T47D (cell line): ENCODE measurements around the gene PPIL1.

Experiments used
- DNase-seq, 2 experiments: peaks; one replicate each; pipeline versions ENCODE4 v3.0.0 to v3.0.0-alpha.2; 2011 to 2012; ENCODE audit warnings: low read depth in 1 of 2, low spot score in 1 of 2
- JUND ChIP-seq: IDR thresholded peaks from 2 replicates; pipeline ENCODE4 v1.6.1; 2012; ENCODE audit warnings: low read depth
- in situ Hi-C: cut with HindIII; loops from 2 replicates; pipeline ENCODE4 v1.10.0; 2016; ENCODE audit warnings: low sequenced_read_pairs, low pct_unique_long_range_greater_than_20kb

The PPIL1 gene

GRCh38 chr6:36860126-36860525, 14.5 kb downstream of the PPIL1 start:
- no peak for TF ChIP-seq JUND
- no peak for DNase-seq
- in situ Hi-C loops: no loop called here

- DNase-seq: peak in 1 of 2 experiments; percentile 54
- no peak for TF ChIP-seq JUND
- in situ Hi-C loops: no loop called here
Measured at GRCh38 chr6:36858407-36858981, 16.1 kb downstream of the PPIL1 start.

GRCh38 chr6:36857325-36857724, 17.3 kb downstream of the PPIL1 start:
- in situ Hi-C loops: no loop called here
- no peak for DNase-seq

GRCh38 chr6:36856277-36856676, 18.3 kb downstream of the PPIL1 start:
- no peak for DNase-seq
- in situ Hi-C loops: no loop called here
- no peak for TF ChIP-seq JUND

More at GRCh38 chr6:36857325-36857724, 17.3 kb downstream of the PPIL1 start:
- no peak for TF ChIP-seq JUND

DNA sequence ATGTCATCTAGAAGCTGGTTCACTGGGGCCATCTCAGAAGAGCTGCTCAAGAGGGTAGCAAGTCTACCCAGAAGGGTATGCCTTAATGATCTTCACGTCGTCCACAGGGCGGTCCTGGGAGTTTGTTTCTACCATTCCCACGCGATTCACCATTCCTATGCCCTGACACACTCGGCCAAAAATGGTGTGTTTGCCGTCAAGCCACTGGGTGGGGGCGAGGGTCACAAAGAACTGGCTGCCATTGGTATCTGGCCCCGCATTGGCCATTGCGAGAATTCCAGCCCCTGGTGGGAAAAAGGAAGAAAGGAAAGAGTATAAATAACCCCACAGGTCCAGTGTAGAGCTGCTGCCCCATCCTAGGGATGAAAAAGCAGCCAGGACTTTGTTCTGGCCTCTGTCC, 18.9 kb downstream of the PPIL1 start:
- in situ Hi-C loops: no loop called here
- DNase-seq: no peak
- TF ChIP-seq JUND: no peak

GRCh38 chr6:36853325-36853724, 21.3 kb downstream of the PPIL1 start:
- DNase-seq: peak in 1 of 2 experiments; percentile 88
- no peak for TF ChIP-seq JUND
- in situ Hi-C loops: no loop called here

DNA sequence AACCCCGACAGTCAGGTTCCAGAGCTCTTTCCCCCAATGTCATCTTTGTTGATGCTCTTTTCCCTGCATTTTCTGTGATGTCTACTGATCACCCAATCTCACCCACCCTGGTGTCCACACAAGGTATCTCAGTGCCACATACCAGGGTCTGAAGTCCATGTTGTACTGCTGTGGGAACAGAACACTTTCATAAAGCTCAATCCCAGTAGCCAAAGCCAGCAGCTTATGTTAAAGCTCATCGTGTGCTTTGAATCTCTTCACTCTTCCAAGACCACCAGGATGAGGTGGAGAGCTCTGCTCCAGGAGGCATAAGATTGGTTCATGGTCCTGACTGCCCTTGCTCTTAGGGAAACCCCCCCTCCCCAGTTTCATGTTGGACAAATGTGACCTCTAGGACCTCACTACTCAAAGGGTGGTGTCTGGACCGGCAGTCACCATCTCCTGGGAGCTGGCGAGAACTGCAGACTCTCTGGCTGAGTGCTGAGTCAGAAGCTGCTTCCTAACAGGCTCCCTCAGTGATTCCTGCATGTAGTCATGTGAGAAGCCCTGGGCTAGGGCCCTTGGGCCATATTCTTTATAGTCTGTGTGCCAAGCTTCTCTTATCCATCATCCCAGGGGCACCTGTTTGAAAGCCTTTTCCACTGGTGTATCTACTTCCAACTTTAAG, 22.0 kb downstream of the PPIL1 start:
- in situ Hi-C loops: no loop called here
- no peak for DNase-seq
- TF ChIP-seq JUND: no peak

- DNase-seq: no peak
- TF ChIP-seq JUND: no peak
- in situ Hi-C loops: no loop called here
Measured at GRCh38 chr6:36851626-36852025, 23.0 kb downstream of the PPIL1 start.

GRCh38 chr6:36851149-36851614, 23.4 kb downstream of the PPIL1 start:
- in situ Hi-C loops: no loop called here
- DNase-seq: peak; percentile 53 to 78
- no peak for TF ChIP-seq JUND

DNA sequence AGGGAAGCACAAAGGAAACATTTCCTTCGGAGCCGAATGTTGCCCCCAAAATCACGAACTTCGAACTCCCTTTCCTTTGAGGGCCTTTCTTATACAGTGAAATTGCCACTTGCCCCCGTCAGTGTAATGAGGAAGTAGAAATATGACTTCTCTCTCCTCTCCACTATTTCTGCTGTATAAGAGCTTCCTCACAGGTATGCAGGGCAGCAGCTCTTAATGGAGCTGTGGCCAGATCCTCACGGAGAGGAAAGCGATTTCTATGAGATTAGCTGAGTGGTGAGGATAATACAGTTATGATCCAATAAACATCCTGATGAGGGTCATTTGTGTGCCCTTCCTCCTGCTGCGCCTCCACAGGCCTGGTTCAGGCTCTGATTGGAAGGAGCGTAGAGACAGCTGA, 24.6 kb downstream of the PPIL1 start:
- no peak for DNase-seq
- TF ChIP-seq JUND: no peak
- in situ Hi-C loops: no loop called here

- DNase-seq: no peak
- in situ Hi-C loops: no loop called here
- no peak for TF ChIP-seq JUND
Measured at GRCh38 chr6:36848658-36849441, 25.8 kb downstream of the PPIL1 start.

GRCh38 chr6:36847991-36848390, 26.6 kb downstream of the PPIL1 start:
- TF ChIP-seq JUND: no peak
- in situ Hi-C loops: no loop called here
- DNase-seq: no peak

GRCh38 chr6:36847152-36847551, 27.5 kb downstream of the PPIL1 start:
- no peak for TF ChIP-seq JUND
- in situ Hi-C loops: no loop called here
- DNase-seq: no peak

DNA sequence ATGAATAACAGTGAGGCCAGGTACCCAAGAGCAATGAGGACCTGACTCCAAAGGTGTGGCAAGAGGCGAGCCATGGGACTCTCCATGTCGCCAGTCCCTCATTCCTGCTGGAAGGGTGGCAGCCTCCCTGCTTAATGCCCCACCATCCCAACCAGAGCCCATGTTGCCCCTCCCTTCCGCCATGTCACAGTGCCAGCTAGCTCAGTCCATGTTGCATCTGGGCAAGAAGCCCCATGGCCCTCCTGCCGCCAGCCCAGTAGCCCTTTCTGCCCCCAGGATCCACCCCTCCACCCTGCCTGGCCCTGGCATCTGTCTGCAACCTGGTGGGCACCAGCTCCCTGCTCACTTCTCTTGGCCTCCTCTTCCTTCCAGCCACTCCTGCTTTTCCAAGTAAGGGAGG, 29.4 kb downstream of the PPIL1 start:
- in situ Hi-C loops: no loop called here
- DNase-seq: no peak
- no peak for TF ChIP-seq JUND
